Immature natural killer cell (primary cell): Measurements from ENCODE around the gene IL17F. TPM values are rescaled to one million over a fixed set of nuclear protein-coding genes. Genes with fewer than 3 reads are reported as not detected.
"Not testable (repeated sequence)": the region's sequence is repeated elsewhere in the genome, so short reads cannot be mapped to it uniquely, and the experiment has no call there.

Experiments
- DNase-seq, 3 donors: peaks; one replicate each; pipeline ENCODE4 v3.0.0; 2022; ENCODE audit warnings: mixed read lengths in 1 of 3
- H3K27ac Mint-ChIP-seq, 6 donors: one replicate each; pipeline ENCODE4 v1.8.0; 2020; ENCODE audit warnings: mixed read lengths in 6 of 6, mild to moderate bottlenecking in 5 of 6, inconsistent platforms in 4 of 6, moderate library complexity in 3 of 6
- H3K27me3 Mint-ChIP-seq, 3 donors: one replicate each; pipeline ENCODE4 v1.8.0; 2020 to 2021; ENCODE audit warnings: low read depth in 3 of 3, mild to moderate bottlenecking in 3 of 3, mixed read lengths in 3 of 3, moderate library complexity in 3 of 3, inconsistent platforms in 1 of 3
- H3K36me3 Mint-ChIP-seq, 3 donors: one replicate each; pipeline ENCODE4 v1.8.0; 2020; ENCODE audit warnings: mixed read lengths in 3 of 3, inconsistent platforms in 2 of 3, mild to moderate bottlenecking in 2 of 3
- H3K4me1 Mint-ChIP-seq, 2 donors: one replicate each; pipeline ENCODE4 v1.8.0; 2020; ENCODE audit warnings: inconsistent platforms in 2 of 2, mild to moderate bottlenecking in 2 of 2, mixed read lengths in 2 of 2, moderate library complexity in 1 of 2
- H3K4me3 Mint-ChIP-seq, 5 donors: one replicate each; pipeline ENCODE4 v1.8.0; 2020; ENCODE audit warnings: mild to moderate bottlenecking in 5 of 5, mixed read lengths in 5 of 5, inconsistent platforms in 3 of 5, moderate library complexity in 3 of 5
- H3K9me3 Mint-ChIP-seq, 6 donors: one replicate each; pipeline ENCODE4 v1.8.0; 2020; ENCODE audit warnings: mild to moderate bottlenecking in 6 of 6, mixed read lengths in 6 of 6, inconsistent platforms in 4 of 6, moderate library complexity in 3 of 6
- polyA plus RNA-seq, 3 donors: library from polyadenylated mRNA; unstranded; fragments of 300-500 nt; fragmentation: Illumina TruSeq; gene quantifications; one replicate each; pipeline ENCODE4 v1.2.3, GENCODE V29; 2021

IL17F gene
- polyA plus RNA-seq, 3 donors from 2014 or later, result not detected

DNA sequence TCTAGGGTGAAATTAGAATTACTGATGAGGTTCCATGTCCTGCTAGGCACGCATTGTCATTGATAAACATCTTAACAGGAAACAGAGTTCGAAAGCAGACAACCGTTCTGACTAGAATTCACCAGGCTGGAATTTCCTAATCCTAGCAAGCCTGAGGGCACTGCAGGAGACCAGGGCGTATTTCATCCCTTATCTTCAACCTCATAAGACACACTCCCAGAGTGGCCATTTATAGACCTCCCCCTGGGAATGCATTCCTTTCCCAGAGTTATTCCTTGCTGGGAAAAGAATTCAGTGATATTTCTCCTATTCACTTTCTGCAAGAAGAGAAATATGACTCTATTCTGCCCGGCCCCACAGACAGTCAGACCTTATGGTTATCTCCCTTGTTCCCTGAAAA is 44.2 kb downstream of the IL17F start:
- not testable (repeated sequence) for H3K27ac Mint-ChIP-seq, H3K4me3 Mint-ChIP-seq, H3K36me3 Mint-ChIP-seq, DNase-seq, H3K4me1 Mint-ChIP-seq
- H3K9me3 Mint-ChIP-seq, result peaks cover 17 to 43% (median 27%) of the 10 kb centered on the region in 6 donors
- H3K27me3 Mint-ChIP-seq, result peaks cover 7 to 20% (median 12%) of the 10 kb centered on the region in 3 donors

DNA sequence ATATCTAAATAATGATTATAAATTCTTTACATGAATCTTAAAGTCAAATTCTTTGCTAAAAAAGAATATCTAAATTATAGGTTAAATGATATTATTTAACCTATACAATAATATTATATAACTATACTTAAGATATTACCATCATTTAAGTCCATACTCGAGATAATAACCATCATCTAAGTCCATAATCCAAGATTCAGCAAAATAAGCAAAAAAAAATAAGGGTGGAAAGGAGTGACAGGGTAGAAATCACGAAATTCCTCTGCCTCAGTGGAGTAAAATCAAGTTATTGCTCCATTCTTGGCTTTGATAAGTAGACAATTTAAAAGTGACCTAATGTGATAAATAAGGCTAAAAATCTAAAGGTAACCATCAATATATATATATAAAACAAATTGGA is 48.4 kb downstream of the IL17F start:
- Mint-ChIP-seq H3K4me1 (no peaks in the 10 kb centered on the region), H3K4me3 (no peak overlapping the region), H3K9me3 (peaks cover 13 to 31% (median 21%) of the 10 kb centered on the region in 6 donors), H3K27me3 (peaks cover 7 to 21% (median 9%) of the 10 kb centered on the region in 3 donors), H3K36me3 (peaks cover 0 to 8% (median 3%) of the 10 kb centered on the region in 3 donors), H3K27ac (no peak overlapping the region)
- no peak for DNase-seq

DNA sequence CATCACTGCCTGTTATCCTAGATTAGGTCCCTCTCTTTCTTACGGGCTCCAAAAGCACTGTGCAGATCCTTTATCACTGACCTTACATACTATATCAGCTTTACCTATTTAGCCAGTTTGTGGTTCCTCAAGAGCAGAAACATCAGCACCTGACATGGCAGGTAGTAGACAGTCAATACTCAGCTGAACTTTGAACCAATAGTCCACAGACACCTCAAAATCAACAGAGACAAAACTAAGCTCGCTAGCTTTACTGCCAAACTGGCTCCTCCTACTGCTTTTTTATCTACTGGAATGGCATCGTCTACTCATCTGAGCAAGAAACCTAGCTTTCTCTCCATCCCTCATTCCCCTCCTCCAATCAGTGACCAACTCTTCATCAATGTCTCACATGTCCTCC is 52.5 kb downstream of the IL17F start:
- Mint-ChIP-seq H3K9me3 (no peaks in the 10 kb centered on the region), H3K27ac (no peak overlapping the region), H3K36me3 (no peaks in the 10 kb centered on the region), H3K4me3 (no peak overlapping the region), H3K4me1 (no peaks in the 10 kb centered on the region), H3K27me3 (peaks cover 2 to 8% (median 7%) of the 10 kb centered on the region in 3 donors)
- DNase-seq, result no peak

DNA sequence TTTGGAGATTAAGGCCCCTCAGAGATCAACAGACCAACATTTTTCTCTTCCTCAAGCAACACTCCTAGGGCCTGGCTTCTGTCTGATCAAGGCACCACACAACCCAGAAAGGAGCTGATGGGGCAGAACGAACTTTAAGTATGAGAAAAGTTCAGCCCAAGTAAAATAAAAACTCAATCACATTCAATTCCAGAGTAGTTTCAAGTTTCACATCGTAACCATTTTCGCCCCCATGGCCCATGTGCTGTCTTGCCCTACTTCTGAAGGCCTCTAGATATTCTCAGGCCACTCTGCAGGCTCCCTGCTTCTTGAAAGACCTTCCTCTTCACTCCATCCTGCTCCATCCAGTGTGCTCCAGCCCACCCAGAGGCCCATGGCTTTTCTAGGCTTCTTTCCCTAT is 53.9 kb downstream of the IL17F start:
- no peak for DNase-seq
- Mint-ChIP-seq H3K27me3 (peaks cover 3 to 9% (median 5%) of the 10 kb centered on the region in 3 donors), H3K4me3 (no peak overlapping the region), H3K4me1 (no peaks in the 10 kb centered on the region), H3K27ac (no peak overlapping the region), H3K36me3 (no peaks in the 10 kb centered on the region), H3K9me3 (no peaks in the 10 kb centered on the region)

DNA sequence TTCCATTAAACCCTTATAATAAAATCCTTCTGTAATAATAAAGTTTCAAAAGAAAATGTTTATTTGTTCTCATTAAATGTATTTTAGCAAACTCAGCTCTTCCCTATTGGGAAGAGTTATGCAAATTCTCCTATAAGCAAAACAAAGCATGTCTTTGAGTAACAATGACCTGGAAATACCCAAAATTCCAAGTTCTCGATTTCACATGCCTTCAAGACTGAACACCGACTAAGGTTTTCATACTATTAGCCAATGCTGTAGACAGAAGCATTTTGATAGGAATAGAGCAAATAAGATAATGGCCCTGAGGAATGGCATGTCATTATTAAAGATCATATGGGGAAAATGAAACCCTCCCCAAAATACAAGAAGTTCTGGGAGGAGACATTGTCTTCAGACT is 54.3 kb downstream of the IL17F start:
- Mint-ChIP-seq H3K27me3 (peaks cover 2 to 12% (median 5%) of the 10 kb centered on the region in 3 donors), H3K27ac (no peak overlapping the region), H3K9me3 (no peaks in the 10 kb centered on the region), H3K4me3 (no peak overlapping the region), H3K4me1 (no peaks in the 10 kb centered on the region), H3K36me3 (no peaks in the 10 kb centered on the region)
- DNase-seq, result no peak

DNA sequence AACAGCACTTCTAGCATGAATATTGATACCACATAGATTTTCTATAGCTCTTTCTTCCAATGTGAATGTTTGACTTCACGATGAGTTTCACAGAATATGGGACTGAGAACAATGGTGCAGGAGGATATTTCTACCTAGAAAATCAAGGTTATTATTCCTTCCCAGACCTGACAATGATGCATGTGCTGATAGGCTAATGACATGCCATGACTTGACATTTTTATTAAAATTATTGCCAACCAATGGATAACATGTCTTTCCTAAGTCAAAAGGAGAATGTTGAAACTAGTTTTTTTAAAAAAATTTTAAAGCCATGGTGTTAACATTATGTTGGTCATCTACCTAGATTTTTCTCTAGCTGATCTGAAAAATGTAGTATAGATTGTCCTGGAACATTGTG is 57.2 kb downstream of the IL17F start:
- H3K9me3 Mint-ChIP-seq, result no peaks in the 10 kb centered on the region
- H3K4me3 Mint-ChIP-seq, result no peak overlapping the region
- no peaks in the 10 kb centered on the region for H3K4me1 Mint-ChIP-seq
- no peak overlapping the region for H3K27ac Mint-ChIP-seq
- DNase-seq, result no peak
- H3K27me3 Mint-ChIP-seq, result peaks cover 2 to 15% (median 10%) of the 10 kb centered on the region in 3 donors
- no peaks in the 10 kb centered on the region for H3K36me3 Mint-ChIP-seq

Other genes with a start within 250 kb of the IL17F start
- not detected for gene PKHD1, start 156.9 kb downstream of the IL17F start, polyA plus RNA-seq
- gene IL17A, start 58.1 kb downstream of the IL17F start, polyA plus RNA-seq, result under 1 TPM in 1 of 3 donors, not detected in 2; 0.19 TPM
- 10 to 100 TPM; 40.5 to 73.8 (median 43.6) TPM for gene MCM3, start 40.2 kb upstream of the IL17F start, polyA plus RNA-seq
- 1 to 10 TPM; 2.9 to 6.5 (median 6.2) TPM for gene PAQR8, start 117.7 kb upstream of the IL17F start, polyA plus RNA-seq
- 1 to 10 TPM; 3.9 to 6.6 (median 5.0) TPM for gene EFHC1, start 175.8 kb upstream of the IL17F start, polyA plus RNA-seq